Duodenal mucosa (tissue), 2 donors: ENCODE measurements around the gene MGLL.
A peak's percentile ranks its signal among the peaks of the same experiment; 100 is the strongest.

Experiments
- H3K27ac ChIP-seq: one replicate; pipeline ENCODE4 v1.7.0; 2013; ENCODE audit warnings: low read depth, low read length
- H3K27me3 ChIP-seq, 2 donors: one replicate each; pipeline ENCODE4 v1.7.0; 2013; ENCODE audit warnings: low read length in 2 of 2, control low read depth in 1 of 2; ENCODE audit not compliant: insufficient read depth in 2 of 2, control insufficient read depth in 1 of 2
- H3K36me3 ChIP-seq, 2 donors: one replicate each; pipeline ENCODE4 v1.7.0; 2013; ENCODE audit warnings: low read length in 2 of 2, control low read depth in 1 of 2; ENCODE audit not compliant: insufficient read depth in 2 of 2, control insufficient read depth in 1 of 2
- H3K4me1 ChIP-seq, 2 donors: one replicate each; pipeline ENCODE4 v1.7.0; 2013; ENCODE audit warnings: low read length in 2 of 2, control low read depth in 1 of 2; ENCODE audit not compliant: insufficient read depth in 2 of 2, control insufficient read depth in 1 of 2
- H3K4me3 ChIP-seq, 2 donors: one replicate each; pipeline ENCODE4 v1.7.0; 2013; ENCODE audit warnings: low read length in 2 of 2, low read depth in 1 of 2
- H3K9ac ChIP-seq, 2 donors: one replicate each; pipeline ENCODE4 v1.7.0; 2013; ENCODE audit warnings: low read length in 2 of 2, low read depth in 1 of 2
- H3K9me3 ChIP-seq, 2 donors: one replicate each; pipeline ENCODE4 v1.7.0; 2013; ENCODE audit warnings: low read length in 2 of 2, control low read depth in 1 of 2; ENCODE audit not compliant: control insufficient read depth in 1 of 2

Gene MGLL

GRCh38 chr3:127777332-127777731, 45.0 kb downstream of the MGLL start:
- Histone ChIP-seq H3K36me3 (peaks cover 9 to 14% of the 10 kb centered on the region in 2 donors), H3K4me1 (peaks cover 29 to 47% of the 10 kb centered on the region in 2 donors), H3K27ac (no peak overlapping the region), H3K9ac (no peak overlapping the region), H3K4me3 (peak overlapping the region in 1 of 2 donors; percentile 8), H3K27me3 (no peaks in the 10 kb centered on the region), H3K9me3 (peaks cover 8 to 9% of the 10 kb centered on the region in 2 donors)

DNA sequence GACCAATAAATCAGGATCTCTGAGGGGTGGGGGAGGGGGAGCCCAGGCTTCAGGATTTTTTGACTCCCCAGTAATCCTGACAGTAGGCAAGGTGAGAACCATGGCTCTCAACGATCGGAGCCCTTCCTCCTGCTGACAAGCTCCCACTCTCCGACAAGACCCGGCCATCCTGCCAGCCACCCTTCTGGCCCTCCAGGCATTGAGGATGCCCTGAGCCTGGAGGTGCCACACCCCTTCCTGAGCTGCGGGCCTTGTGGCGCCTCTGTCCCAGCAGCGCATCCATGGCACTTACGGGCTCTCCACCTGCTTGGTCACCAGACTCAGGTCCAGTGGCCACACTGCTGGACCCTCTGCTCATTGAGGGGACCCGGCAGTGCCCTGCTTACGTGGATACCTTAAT, 46.0 kb downstream of the MGLL start:
- peaks cover 9 to 14% of the 10 kb centered on the region in 2 donors for H3K36me3 ChIP-seq
- H3K27ac ChIP-seq, result no peak overlapping the region
- no peak overlapping the region for H3K4me3 ChIP-seq
- no peak overlapping the region for H3K9ac ChIP-seq
- H3K27me3 ChIP-seq, result no peaks in the 10 kb centered on the region
- peaks cover 29 to 47% of the 10 kb centered on the region in 2 donors for H3K4me1 ChIP-seq
- peaks cover 8 to 9% of the 10 kb centered on the region in 2 donors for H3K9me3 ChIP-seq

DNA sequence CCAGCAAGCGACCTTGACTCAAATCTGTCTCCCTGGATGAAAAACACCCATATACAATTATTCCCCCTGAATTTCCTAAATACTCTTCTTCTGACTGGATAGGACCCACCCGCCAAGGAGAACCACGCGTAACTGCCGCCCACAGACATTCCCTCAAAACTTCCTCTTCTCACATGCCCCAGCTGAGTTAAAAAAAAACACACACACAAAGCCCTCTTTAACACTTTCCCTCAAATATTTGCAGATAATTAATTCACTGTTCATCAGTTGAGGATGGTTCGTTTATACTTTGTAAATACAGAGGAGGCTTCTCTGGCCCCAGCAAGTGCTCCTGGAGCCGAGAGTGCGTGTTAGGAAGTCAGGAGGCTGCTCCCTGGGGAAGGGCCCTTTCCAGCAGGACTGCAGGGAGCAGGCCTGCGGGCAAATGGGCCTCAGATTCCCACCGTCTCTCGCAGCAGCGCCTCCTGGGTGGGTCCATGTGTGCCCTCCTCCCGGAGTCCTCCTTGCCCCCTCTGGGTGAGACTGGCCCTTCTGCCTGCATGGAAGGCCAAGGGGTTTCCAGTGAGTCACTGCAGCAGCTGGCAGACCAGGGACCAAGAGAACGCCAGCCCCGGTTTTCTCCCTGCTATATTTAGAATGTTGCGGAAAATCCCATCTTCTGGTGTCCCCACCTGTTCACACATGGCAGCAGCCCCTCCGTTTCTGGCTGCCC, 46.8 kb downstream of the MGLL start:
- no peak overlapping the region for H3K4me3 ChIP-seq
- H3K36me3 ChIP-seq, result peaks cover 6 to 10% of the 10 kb centered on the region in 2 donors
- peaks cover 8 to 9% of the 10 kb centered on the region in 2 donors for H3K9me3 ChIP-seq
- H3K4me1 ChIP-seq, result peaks cover 32 to 50% of the 10 kb centered on the region in 2 donors
- no peaks in the 10 kb centered on the region for H3K27me3 ChIP-seq
- peak overlapping the region; percentile 17 for H3K27ac ChIP-seq
- peak overlapping the region in 1 of 2 donors; percentile 16 for H3K9ac ChIP-seq

- Histone ChIP-seq H3K4me3 (no peak overlapping the region), H3K9me3 (peaks cover 8 to 9% of the 10 kb centered on the region in 2 donors), H3K36me3 (peaks cover 5 to 10% of the 10 kb centered on the region in 2 donors), H3K27ac (no peak overlapping the region), H3K9ac (no peak overlapping the region), H3K27me3 (no peaks in the 10 kb centered on the region), H3K4me1 (peaks cover 33 to 45% of the 10 kb centered on the region in 2 donors)
These were observed 47.7 kb downstream of the MGLL start for GRCh38 chr3:127774647-127775046.

DNA sequence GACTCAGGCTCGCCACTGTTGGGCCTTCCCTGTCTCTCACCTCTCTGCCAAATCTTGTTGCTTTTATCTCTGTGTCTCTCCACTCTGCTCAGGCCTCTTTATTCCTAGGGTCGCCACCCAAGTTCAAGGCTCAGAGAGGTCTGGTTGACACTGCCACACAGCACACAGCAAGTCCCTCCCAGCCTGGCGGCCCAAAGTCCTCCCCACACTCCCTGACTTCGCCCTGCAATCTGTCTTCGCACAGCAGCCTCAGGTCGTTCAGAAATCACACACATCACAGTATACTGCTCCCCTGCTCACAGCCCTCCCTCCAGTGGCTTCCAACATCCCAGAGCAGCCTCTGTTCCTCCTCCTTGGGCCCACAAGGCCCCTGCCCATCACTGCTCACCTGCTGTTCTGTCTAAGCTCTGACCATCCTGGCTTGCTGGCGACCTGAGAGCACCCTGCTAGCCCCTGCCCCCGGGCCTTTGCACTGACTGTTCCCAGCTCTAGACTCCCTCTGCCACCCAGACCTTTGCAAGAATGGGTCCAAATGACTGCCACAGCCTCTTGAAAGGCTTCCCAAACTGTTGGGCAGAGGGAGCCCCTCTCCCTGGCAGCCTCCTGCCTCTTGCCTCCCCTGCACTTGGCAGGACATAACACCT, 48.4 kb downstream of the MGLL start:
- H3K36me3 ChIP-seq, result peaks cover 5 to 10% of the 10 kb centered on the region in 2 donors
- peaks cover 33 to 42% of the 10 kb centered on the region in 2 donors for H3K4me1 ChIP-seq
- H3K9ac ChIP-seq, result no peak overlapping the region
- peaks cover 8 to 9% of the 10 kb centered on the region in 2 donors for H3K9me3 ChIP-seq
- no peak overlapping the region for H3K27ac ChIP-seq
- H3K4me3 ChIP-seq, result no peak overlapping the region
- no peaks in the 10 kb centered on the region for H3K27me3 ChIP-seq

GRCh38 chr3:127772827-127773751, 49.2 kb downstream of the MGLL start:
- Histone ChIP-seq H3K27me3 (no peaks in the 10 kb centered on the region), H3K9ac (no peak overlapping the region), H3K27ac (no peak overlapping the region), H3K36me3 (peaks cover 5 to 10% of the 10 kb centered on the region in 2 donors), H3K9me3 (peaks cover 8 to 9% of the 10 kb centered on the region in 2 donors), H3K4me3 (no peak overlapping the region), H3K4me1 (peaks cover 34 to 44% of the 10 kb centered on the region in 2 donors)

DNA sequence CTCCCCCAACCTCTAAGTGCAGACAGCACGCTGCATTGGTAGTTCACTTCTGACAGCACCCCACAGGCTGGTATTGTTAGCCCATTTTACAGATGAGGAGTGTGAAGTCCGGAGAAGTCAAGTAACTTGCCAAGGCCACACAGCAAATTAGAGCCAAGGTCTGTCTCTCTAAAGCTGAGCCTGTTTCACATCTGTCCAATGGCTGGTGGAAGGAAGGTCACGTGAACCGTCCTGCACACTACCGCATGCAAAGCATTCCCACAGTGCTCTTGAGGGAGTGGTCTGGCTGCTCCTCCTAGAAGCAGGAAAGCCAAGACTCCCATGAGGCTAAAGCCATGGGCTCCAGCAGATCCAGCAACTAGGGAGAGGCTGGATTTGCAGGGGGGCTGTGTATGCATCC, 50.0 kb downstream of the MGLL start:
- Histone ChIP-seq H3K9me3 (peaks cover 6% of the 10 kb centered on the region in 2 donors), H3K36me3 (peaks cover 5 to 8% of the 10 kb centered on the region in 2 donors), H3K27ac (no peak overlapping the region), H3K9ac (no peak overlapping the region), H3K27me3 (no peaks in the 10 kb centered on the region), H3K4me3 (no peak overlapping the region), H3K4me1 (peaks cover 32 to 46% of the 10 kb centered on the region in 2 donors)

DNA sequence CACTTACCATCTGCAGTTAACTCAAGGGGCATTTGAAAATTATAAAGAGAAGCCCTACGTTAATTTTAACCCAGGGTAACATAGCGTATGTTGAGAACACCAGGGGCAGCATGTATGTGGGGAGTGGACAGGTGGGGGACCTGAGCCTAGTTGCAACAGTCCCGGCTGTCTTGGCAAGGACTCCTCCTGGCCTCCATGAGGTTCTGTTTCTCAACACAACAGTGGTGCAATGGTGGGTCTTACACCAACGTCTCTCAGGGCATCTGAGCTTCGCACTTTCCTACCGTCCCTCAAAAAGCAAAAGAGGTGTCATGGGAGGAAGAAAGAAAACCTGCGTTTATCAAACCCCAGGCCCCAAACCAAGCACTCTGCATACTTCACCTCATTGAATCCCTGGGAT, 50.6 kb downstream of the MGLL start:
- peaks cover under 1% of the 10 kb centered on the region in 2 donors for H3K9me3 ChIP-seq
- H3K4me1 ChIP-seq, result peaks cover 36 to 46% of the 10 kb centered on the region in 2 donors
- no peak overlapping the region for H3K9ac ChIP-seq
- peaks cover under 1 to 4% of the 10 kb centered on the region in 2 donors for H3K36me3 ChIP-seq
- no peak overlapping the region for H3K4me3 ChIP-seq
- H3K27ac ChIP-seq, result no peak overlapping the region
- no peaks in the 10 kb centered on the region for H3K27me3 ChIP-seq

DNA sequence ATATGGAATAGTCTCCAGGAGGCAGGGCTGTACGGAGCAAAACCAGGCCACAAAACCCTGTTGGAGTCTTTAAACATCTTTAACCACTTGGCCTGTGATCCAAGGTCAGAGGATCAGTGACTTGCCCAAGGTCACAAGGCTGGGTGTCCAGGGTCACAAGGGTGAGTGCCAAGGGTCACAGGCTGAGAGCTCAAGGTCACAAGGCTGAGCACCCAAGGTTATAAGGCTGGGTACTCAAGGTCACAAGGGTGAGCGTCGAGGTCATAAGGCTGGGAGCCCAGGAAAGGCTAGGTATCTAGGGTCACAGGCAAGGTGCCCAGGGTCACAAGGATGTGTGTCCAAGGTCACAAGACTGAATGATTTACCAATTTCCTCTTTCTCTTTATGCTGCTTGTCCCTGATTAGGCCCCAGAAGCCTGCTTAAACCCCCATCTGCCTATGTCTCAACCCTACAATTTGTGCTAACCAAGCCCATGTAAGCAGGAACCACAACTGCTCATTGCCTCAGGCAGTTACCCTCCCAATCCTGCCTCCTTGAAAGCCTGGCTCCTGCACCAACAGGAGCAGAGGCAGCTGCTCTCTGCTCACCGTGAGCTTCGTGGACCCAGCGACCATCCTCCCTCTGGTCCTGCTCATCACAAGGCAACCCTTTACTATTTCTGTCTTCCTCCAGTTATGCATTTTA, 51.5 kb downstream of the MGLL start:
- no peak overlapping the region for H3K9ac ChIP-seq
- no peaks in the 10 kb centered on the region for H3K9me3 ChIP-seq
- no peak overlapping the region for H3K27ac ChIP-seq
- H3K4me3 ChIP-seq, result no peak overlapping the region
- H3K27me3 ChIP-seq, result no peaks in the 10 kb centered on the region
- H3K4me1 ChIP-seq, result peaks cover 41 to 45% of the 10 kb centered on the region in 2 donors
- no peaks in the 10 kb centered on the region for H3K36me3 ChIP-seq
